Ammon's horn (tissue), 1 donor: ENCODE data around the gene MINAR1.

Experiments
- DNase-seq: peaks from one replicate; pipeline ENCODE4 v3.0.0-alpha.2; 2016; ENCODE audit warnings: low spot score

MINAR1 gene

DNA sequence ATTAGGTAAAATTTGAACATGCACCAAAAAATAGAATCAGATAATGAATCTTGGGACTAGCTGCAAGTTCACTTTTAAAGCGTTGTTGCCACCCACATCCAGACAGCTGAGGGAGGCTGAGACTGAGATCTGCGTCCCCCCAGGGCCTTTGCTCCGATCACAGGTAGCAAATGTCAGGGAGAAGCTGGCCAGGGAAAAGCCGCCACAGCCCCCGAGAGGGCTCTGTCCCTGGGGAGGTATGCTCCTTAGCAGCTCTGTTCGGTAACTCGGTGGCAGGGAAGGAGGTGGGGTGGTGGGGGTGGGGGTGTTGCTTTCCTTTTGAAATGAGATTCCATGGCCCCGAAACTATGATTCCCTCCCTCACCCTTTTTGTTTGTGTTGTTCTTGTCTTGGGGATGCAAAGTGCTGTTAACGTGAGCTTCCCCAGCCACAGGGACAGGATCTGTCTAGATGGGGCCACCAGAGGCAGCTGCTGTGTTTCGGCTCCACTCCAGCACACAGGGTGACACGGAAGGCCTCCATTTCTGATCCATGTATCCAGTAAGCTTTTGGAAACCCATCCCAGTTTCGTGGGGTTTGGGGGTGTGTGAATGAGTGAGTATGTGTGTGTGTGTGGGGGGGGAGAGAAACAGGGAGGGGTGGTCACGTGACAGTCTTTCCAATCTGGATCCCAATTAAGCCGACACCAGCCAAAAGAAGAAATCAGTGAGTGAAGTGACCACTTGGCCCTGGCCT is 1.1 kb upstream of the MINAR1 start:
- no peak for DNase-seq

- no peak for DNase-seq
These were observed 474 bp downstream of the MINAR1 start for GRCh38 chr15:79432345-79433275.

GRCh38 chr15:79433276-79433990 is 1.3 kb downstream of the MINAR1 start:
- no peak for DNase-seq

DNA sequence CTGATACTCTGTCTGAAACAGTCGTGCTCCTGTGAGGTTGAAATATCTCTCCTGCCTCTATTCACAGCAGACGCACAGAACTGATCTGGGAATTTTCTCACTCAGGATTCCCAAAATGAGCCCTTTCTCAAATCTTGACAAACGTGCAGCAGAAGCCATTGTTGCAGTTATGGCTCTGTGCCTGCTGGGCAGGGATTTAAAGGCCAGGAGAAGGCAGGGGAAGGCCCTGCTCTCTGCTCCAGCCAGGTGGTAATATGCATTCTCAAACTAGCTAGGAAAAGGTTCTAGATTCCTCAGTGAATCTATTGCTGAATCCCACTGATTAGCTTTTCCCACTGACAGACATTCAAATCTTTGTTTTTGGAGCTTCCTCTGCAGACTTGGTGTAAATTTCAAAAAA is 2.2 kb downstream of the MINAR1 start:
- DNase-seq = no peak

DNA sequence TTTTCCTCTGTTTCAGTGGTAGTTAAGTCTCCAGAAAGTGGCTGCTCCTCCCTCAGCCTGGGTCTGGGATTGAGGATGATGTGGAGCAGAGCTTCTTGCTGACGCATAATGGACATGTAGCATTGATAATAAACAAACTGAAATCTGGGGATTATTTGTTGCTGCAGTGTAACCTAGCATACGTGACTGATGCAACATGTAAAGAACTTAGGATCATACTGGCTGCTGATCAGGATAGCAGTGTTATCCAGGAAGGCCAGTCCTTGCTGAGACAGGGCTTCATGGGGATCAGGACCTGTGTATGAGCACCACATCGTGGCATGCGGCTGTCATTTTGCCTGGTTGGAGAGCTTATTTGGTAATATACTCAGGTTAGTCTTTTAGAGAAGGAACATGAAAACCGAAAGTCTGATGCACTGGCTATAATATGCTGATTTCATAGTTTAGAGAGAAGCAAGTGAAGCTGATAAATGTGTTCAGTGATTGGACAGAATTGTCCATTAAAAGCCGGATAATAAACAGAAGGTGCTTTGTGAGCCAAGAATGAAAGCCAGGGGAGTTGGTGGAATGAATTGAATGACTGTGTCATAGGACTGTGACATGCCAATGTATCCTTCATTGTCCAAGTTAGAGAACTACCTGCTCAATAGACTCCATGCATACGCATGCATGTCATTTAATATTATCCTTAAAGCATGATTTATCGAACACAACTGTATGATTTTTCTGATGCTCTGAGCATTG is 4.1 kb downstream of the MINAR1 start:
- DNase-seq = no peak

GRCh38 chr15:79437275-79438000 is 5.3 kb downstream of the MINAR1 start:
- no peak for DNase-seq

- no peak for DNase-seq
These were observed 7.1 kb downstream of the MINAR1 start for GRCh38 chr15:79439236-79439635.

GRCh38 chr15:79440355-79440908 is 8.3 kb downstream of the MINAR1 start:
- no peak for DNase-seq

DNA sequence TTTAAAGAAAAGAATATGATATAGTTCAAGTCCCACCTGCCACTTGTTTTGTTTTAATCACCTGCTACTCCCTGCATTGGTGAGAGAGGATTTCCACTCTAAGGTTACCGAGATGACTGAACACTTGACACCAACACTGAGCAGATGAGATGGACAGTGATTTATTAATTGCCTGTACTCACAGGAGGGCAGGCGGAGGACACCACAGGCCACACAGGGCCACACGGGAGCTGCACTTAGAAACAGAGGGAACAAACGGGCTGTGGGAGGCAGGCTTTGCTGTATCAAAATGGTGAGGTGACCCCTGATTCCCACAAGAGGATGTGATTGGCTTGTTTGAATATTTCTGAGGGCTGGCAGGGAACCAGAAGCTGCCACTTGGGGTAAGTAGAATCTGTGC is 10.8 kb downstream of the MINAR1 start:
- no peak for DNase-seq

DNA sequence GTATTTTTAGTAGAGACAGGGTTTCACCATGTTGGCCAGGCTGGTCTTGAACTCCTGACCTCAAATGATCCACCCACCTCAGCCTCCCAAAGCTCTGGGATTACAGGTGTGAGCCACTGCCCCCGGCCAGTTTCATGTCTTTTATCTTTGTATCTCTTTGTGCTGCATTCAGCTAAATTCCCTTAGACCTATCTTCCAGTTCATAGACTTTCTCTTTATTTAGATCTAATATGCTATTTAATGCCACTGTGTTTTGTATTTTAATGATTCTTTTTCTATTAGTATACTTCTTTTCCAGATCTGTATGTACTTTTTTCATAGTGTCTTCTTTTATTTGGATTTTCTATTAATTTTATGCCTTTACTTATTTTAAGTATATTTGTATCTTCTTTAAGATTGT is 14.9 kb downstream of the MINAR1 start:
- no peak for DNase-seq

DNA sequence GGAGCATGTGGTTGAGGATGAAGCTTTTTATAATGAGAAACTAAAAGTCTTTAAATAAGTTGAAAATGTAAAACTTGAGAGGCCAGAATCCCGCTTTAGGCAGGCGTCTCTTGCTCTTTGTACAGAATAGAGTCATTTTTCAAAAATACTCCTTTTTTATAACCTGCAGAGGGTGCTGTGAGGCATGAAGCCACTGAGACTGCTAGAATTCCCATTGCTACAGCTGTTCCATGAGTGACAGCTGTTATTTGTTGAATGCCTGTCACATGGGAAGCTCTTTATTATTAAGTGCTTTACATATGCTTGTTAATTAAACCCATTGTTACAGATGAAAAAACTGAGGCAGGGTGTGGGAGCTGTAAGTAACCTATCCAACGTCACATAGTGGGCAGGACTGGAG is 18.5 kb downstream of the MINAR1 start:
- no peak for DNase-seq

DNA sequence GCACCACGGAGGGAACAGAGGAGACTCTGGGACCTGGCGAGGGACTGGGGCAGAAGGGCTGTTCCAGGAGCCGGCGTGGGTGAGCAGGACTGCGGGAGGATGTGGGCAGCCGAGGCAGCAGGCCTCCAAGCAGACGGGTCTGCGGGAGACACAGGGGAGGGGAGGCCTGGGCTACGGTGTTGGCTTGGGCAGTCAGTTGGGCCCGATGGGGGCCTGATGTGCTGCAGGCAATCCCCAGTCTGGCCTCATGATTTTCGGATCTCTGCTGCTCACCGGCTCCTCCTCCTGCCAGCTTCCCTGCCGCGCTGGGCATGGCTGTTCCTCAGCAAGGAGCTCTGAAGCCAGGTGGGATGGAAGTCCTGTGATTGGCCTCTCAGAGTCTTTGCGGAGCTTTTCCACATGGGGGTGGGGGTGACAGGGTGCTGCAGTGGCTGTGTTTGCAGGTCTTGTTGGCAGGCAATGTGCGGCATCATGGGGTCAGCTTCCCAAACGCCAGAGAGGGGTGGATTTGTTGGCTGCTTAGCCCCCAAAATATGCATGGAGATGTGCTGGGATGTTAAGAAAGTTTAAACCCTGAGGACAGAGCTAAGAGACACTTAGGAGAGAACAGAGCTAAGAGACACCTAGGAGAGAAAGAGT is 19.3 kb downstream of the MINAR1 start:
- DNase-seq = no peak

GRCh38 chr15:79452244-79453051 is 20.3 kb downstream of the MINAR1 start:
- DNase-seq = no peak

DNA sequence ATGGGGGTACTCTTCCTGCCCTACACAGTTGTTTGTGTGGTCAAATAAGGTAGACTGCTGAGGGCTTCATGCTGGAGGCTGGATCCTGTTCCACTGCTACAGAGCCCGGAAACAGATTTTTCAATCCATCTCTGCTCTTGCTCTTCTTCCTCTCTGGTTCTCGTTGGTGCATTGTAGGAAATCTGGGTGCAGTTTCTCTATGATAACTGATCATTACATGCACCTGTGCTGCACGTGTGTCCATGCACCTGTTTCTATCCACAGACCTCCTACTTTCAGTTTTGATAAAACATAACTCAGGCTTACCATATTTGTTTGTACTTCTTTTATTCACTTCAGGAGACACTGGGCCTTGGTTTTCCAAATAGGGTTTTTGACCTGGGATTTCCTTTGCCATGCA is 21.3 kb downstream of the MINAR1 start:
- no peak for DNase-seq

DNA sequence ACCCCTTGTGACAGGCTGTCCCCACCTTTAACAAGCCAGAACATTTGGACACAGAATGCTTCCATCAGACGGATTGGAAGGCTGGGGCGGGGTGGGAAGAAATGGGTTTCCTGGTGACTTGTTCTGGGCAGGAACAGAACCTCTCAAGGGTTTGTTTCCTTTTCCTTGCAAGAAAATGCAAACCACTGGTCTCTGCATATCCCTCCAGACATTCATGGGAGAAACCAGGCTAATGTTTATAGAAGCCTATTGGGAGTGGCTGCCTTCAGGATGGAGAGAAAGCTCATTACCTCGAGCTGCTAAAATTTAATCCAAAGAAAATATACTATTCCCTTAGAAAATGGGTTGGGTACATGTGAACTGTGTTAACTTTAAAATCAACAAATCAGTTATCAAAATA is 21.9 kb downstream of the MINAR1 start:
- DNase-seq = no peak

DNA sequence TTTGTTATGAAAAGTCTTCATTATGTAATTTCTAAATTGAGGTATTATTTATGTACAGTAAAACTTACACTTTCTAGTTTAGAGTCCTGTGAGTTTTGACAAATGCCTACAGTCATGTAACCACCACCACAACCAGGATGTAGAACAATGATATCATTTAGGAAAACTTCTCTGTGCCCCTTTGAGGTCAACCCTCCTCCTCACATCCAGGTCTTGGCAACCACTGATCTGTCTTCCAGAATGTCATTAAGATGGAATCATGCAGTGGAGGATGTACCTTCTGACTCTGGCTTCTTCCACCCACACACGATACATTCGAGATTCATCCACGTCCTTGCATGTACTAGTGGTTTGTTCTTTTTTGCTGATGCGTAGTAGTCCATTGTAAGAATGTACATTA is 23.2 kb downstream of the MINAR1 start:
- DNase-seq = no peak

DNA sequence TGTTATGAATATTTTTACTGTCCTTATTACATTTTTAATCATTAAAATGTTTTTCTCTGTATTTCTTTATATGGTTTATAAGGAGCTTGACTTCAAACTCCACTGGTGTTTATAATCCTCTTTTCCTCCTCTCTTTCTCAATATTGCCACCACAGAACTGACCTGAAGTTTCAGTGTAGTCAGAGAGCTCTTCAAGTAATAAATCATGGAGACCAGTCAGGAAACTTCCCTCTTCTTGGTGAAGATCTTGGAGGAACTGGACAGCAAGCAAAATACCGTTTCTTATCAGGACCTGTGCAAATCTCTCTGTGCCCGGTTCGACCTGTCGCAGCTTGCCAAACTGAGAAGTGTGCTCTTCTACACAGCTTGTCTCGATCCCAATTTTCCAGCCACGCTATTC is 23.8 kb downstream of the MINAR1 start:
- no peak for DNase-seq

GRCh38 chr15:79458491-79458890 is 26.4 kb downstream of the MINAR1 start:
- DNase-seq = no peak

GRCh38 chr15:79459666-79460065 is 27.5 kb downstream of the MINAR1 start:
- no peak for DNase-seq
